Spleen (tissue), 11 donors: ENCODE results near the gene FAM120B. TPM values are rescaled to one million over a fixed set of nuclear protein-coding genes. Genes with fewer than 3 reads are reported as not detected.

ENCODE experiments used
- DNase-seq: peaks from one replicate; pipeline ENCODE4 v3.0.0-alpha.2; 2020
- H3K27ac ChIP-seq, 8 donors: fragments of 200-600 bp; sonication (generic) in 7 of 8; 1 replicate in 4 of 8; 2 replicates in 4 of 8; pipeline versions ENCODE4 v1.5.0 to v1.8.0; 2016 to 2021; ENCODE audit warnings: inconsistent platforms in 4 of 8, mild to moderate bottlenecking in 4 of 8, moderate library complexity in 1 of 8
- H3K27me3 ChIP-seq, 7 donors: fragments of 200-600 bp; sonication (generic) in 6 of 7; replicated peaks in 1 of 7; 1 replicate in 4 of 7; 2 replicates in 3 of 7; pipeline versions ENCODE4 v1.5.0 to v1.8.0; 2016 to 2021; ENCODE audit warnings: inconsistent platforms in 3 of 7, mild to moderate bottlenecking in 1 of 7
- H3K36me3 ChIP-seq, 6 donors: fragments of 200-600 bp; sonication (generic) in 5 of 6; 1 replicate in 4 of 6; 2 replicates in 2 of 6; pipeline versions ENCODE4 v1.5.0 to v1.8.0; 2016 to 2021; ENCODE audit warnings: inconsistent platforms in 2 of 6
- H3K4me1 ChIP-seq, 6 donors: fragments of 200-600 bp; sonication (generic) in 5 of 6; 1 replicate in 3 of 6; 2 replicates in 3 of 6; pipeline versions ENCODE4 v1.5.0 to v1.8.0; 2016 to 2021; ENCODE audit warnings: inconsistent platforms in 3 of 6
- H3K4me3 ChIP-seq, 8 donors: fragments of 200-600 bp; sonication (generic) in 7 of 8; 1 replicate in 4 of 8; 2 replicates in 4 of 8; pipeline versions ENCODE4 v1.5.0 to v1.8.0; 2016 to 2021; ENCODE audit warnings: inconsistent platforms in 4 of 8, mild to moderate bottlenecking in 4 of 8, moderate library complexity in 2 of 8
- H3K9me3 ChIP-seq, 8 donors: fragments of 200-600 bp; sonication (generic) in 7 of 8; 1 replicate in 4 of 8; 2 replicates in 4 of 8; pipeline versions ENCODE4 v1.5.0 to v1.8.0; 2016 to 2021; ENCODE audit warnings: inconsistent platforms in 4 of 8
- CTCF ChIP-seq, 11 experiments: fragments of 200-600 bp in 7 of 11; fragments of 450-650 bp in 4 of 11; sonication (generic) in 4 of 11; IDR thresholded peaks in 8 of 11; conservative IDR thresholded peaks in 3 of 11; 1 replicate in 7 of 11; 2 replicates in 4 of 11; pipeline versions ENCODE4 v1.4.0 to v1.8.0; 2016 to 2021; ENCODE audit warnings: antibody characterized with exemption in 11 of 11, inconsistent platforms in 4 of 11, mild to moderate bottlenecking in 1 of 11
- POLR2A ChIP-seq, 3 donors: fragments of 450-650 bp; IDR thresholded peaks; one replicate each; pipeline ENCODE4 v1.5.1; 2017; ENCODE audit warnings: antibody characterized with exemption in 3 of 3, mild to moderate bottlenecking in 1 of 3
- POLR2AphosphoS5 ChIP-seq, 3 donors: sonication (generic); formaldehyde crosslinking; IDR thresholded peaks; one replicate each; pipeline ENCODE4 v1.5.1; 2017; ENCODE audit warnings: antibody characterized with exemption in 3 of 3
- WGBS, 5 donors: extraction: QIAGEN DNeasy Blood & Tissue Kit in 3 of 5; methylation state at CpG; one replicate each; pipeline versions ENCODE4 v1.1.5 to v1.1.7; 2013 to 2018; 5-methylcytosine and 5-hydroxymethylcytosine counted together
- intact Hi-C: fragments of 100-400 bp; cut with DNase I; formaldehyde crosslinking; loops from one replicate; pipeline ENCODE4 v1.15.0; 2023; ENCODE audit warnings: low total_unique reads
- microRNA-seq, 3 donors: library from miRNA; unstranded; fragments of <30 nt; microRNA quantifications; one replicate each; pipeline versions ENCODE4 to v1.1.0, GENCODE V29; 2019 to 2020
- polyA plus RNA-seq, 3 donors: library from polyadenylated mRNA; stranded (reverse); fragments of 200-250 nt; gene quantifications; one replicate each; pipeline ENCODE4 v1.2.1, GENCODE V29; 2013
- small RNA-seq, 4 donors: library from RNA; depleted of rRNA; stranded (forward); fragments of <200 nt; gene quantifications; one replicate each; pipeline ENCODE3, GENCODE V24; 2016
- total RNA-seq, 7 donors: library from RNA; depleted of rRNA in 3 of 7; stranded (reverse); fragments of >200 nt in 3 of 7; fragmentation: NEBNext Ultra II Directional in 4 of 7; extraction: Animal tissue kit (Norgen Biotek cat#: 25700) in 4 of 7; gene quantifications; one replicate each; pipeline versions ENCODE4 v1.1.0 to v1.2.1, GENCODE V29; 2016 to 2021
- donor health status: healthy with polysubstance abuse.
- donor health status: DM: no; HTN: no; CAD: no; lungs with moderate emphysema.
- donor health status: DM: no; HTN: no; CAD: no.
- donor health status: Bipolar disorder and iron deficiency.
- donor health status: healthy.
- donor health status: DM: no; HTN: no; CAD: no.
- donor health status: DM: yes; HTN: yes; CAD: no.

The FAM120B gene
- total and polyA plus RNA-seq, 10 donors, result 7.6 to 41.2 (median 26.8) TPM

GRCh38 chr6:170454512-170455285, 148.1 kb downstream of the FAM120B start:
- TF ChIP-seq POLR2A (IDR thresholded peaks at IDR 0.05) (no peak), POLR2AphosphoS5 (IDR thresholded peaks at IDR 0.05) (no peak), CTCF (IDR thresholded peaks at IDR 0.05 in 8 of 11, conservative IDR thresholded peaks at IDR 0.05 in 3 of 11) (no peak)
- no peaks in the 10 kb centered on the region for H3K9me3 ChIP-seq
- DNase-seq, result peak; percentile 54
- no peak overlapping the region for H3K27ac ChIP-seq
- no peaks in the 10 kb centered on the region for H3K36me3 ChIP-seq
- intact Hi-C loops, result no loop called here
- peaks cover 0 to 6% (median 0%) of the 10 kb centered on the region in 7 donors for H3K27me3 ChIP-seq
- 76 to 83% (median 82%) methylated on average over 18 of the region's 18 CpGs for WGBS, 5 donors
- H3K4me1 ChIP-seq, result peaks cover under 1 to 5% (median 4%) of the 10 kb centered on the region in 6 donors
- no peak overlapping the region for H3K4me3 ChIP-seq

DNA sequence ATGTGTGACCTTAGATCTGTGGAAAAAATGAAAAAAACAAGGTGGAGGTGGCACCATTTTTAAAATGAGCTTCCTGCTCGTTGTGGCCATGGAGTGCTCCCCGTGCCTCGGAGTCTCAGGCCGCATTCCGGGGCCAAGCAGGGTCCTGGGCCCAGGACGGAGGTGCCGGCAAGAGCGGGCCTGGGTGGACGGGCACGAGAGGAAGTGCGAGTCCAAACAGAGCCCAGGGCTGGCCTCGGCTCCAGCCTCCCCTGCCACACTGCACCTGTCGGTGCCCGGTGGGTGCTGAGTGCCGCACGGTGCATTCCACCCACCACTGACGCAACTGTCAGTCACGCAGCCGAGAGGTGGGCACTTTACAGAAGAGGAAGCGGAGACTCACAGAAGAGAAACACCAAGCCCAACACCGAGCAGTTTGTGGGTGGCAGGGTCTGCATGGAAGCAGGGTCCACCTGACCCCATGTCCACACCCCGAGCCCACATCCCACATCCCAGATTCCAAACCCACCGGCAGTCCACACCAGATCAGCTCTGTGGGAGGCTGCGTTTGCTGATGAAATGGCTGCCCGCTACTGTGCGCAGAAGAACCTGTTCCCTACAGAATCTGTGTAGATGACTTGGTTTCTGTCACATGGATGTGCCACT, 148.9 kb downstream of the FAM120B start:
- Histone ChIP-seq H3K4me3 (no peak overlapping the region), H3K4me1 (peaks cover 7 to 12% (median 11%) of the 10 kb centered on the region in 6 donors), H3K9me3 (no peaks in the 10 kb centered on the region), H3K27ac (no peak overlapping the region), H3K36me3 (no peaks in the 10 kb centered on the region), H3K27me3 (peaks cover 0 to 10% (median 0%) of the 10 kb centered on the region in 7 donors)
- intact Hi-C loops, result no loop called here
- 84 to 93% (median 89%) methylated on average over 14 to 26 of the region's 26 CpGs for WGBS, 5 donors
- peak; percentile 70 for DNase-seq
- TF ChIP-seq POLR2AphosphoS5 (IDR thresholded peaks at IDR 0.05) (no peak), POLR2A (IDR thresholded peaks at IDR 0.05) (no peak), CTCF (IDR thresholded peaks at IDR 0.05 in 8 of 11, conservative IDR thresholded peaks at IDR 0.05 in 3 of 11) (no peak)

DNA sequence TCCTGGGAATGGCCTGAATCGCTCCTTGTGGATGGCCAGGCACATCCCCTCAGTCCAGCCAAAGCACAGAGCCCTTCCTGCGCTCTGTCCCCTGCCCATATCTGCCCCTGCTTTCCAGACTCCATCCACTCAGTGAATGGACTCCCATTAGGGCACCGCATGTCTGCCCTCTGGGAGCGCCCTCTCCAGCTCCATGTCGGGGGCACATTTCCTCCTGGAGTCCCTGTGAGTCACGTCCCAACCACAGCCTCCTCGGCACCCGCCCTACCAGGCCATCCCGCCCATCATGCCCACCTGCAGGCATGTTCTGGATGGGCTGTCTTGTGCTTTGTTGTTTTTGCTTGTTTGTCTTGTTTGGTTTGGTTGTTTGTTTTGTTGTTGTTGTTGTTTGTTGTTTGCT, 149.8 kb downstream of the FAM120B start:
- WGBS, 5 donors, result 71 to 84% (median 81%) methylated on average over 9 of the region's 9 CpGs
- Histone ChIP-seq H3K27me3 (peaks cover 0 to 18% (median 0%) of the 10 kb centered on the region in 7 donors), H3K36me3 (no peaks in the 10 kb centered on the region), H3K27ac (no peak overlapping the region), H3K9me3 (no peaks in the 10 kb centered on the region), H3K4me1 (peaks cover 7 to 15% (median 14%) of the 10 kb centered on the region in 6 donors), H3K4me3 (no peak overlapping the region)
- peak; percentile 57 for DNase-seq
- TF ChIP-seq CTCF (IDR thresholded peaks at IDR 0.05 in 8 of 11, conservative IDR thresholded peaks at IDR 0.05 in 3 of 11), result no peak
- TF ChIP-seq POLR2AphosphoS5 (IDR thresholded peaks at IDR 0.05), result no peak
- TF ChIP-seq POLR2A (IDR thresholded peaks at IDR 0.05), result no peak
- intact Hi-C loops, result no loop called here

Small RNA genes within 50 kb of the gene (microRNA-seq; reads per million reads assigned to microRNA genes)
- 0 to 0.36 (median 0) reads per million in 3 donors for gene MIR4644

Small RNA genes within 50 kb of the gene (small RNA-seq; reads per million reads assigned to genes)
- 0 reads per million in 4 donors for gene MIR4644

Other genes with a start within 250 kb of the FAM120B start
- gene DLL1, start 15.7 kb upstream of the FAM120B start, total RNA-seq, result 100 to 1,000 TPM in 2 of 7 donors, 10 to 100 TPM in 5; 34.7 to 119 (median 79.8) TPM
- gene DLL1, start 15.7 kb upstream of the FAM120B start, polyA plus RNA-seq, result 10 to 100 TPM; 12.6 to 30.3 (median 15.0) TPM
- gene PSMB1, start 246.5 kb downstream of the FAM120B start, total RNA-seq, result 100 to 1,000 TPM in 6 of 7 donors, 10 to 100 TPM in 1; 98.8 to 162 (median 110) TPM
- 100 to 1,000 TPM; 237 to 257 (median 239) TPM for gene PSMB1, start 246.5 kb downstream of the FAM120B start, polyA plus RNA-seq
- 10 to 100 TPM; 14.7 to 28.4 (median 17.5) TPM for gene TBP, start 247.6 kb downstream of the FAM120B start, total RNA-seq
- gene TBP, start 247.6 kb downstream of the FAM120B start, polyA plus RNA-seq, result 10 to 100 TPM; 12.0 to 20.7 (median 19.3) TPM